NT2/D1 (cell line): ENCODE results near the gene LRP8.

Experiments used
- DNase-seq: peaks from one replicate; pipeline ENCODE4 v3.0.0-alpha.2; 2011; ENCODE audit warnings: low read depth, low spot score
- H3K27me3 ChIP-seq: 2 replicates; pipeline ENCODE4 v1.6.0; 2011; ENCODE audit warnings: mild to moderate bottlenecking; ENCODE audit not compliant: insufficient read length, insufficient read depth
- H3K36me3 ChIP-seq: 2 replicates; pipeline ENCODE4 v1.6.1; 2011; ENCODE audit warnings: mild to moderate bottlenecking, low read length, mixed read lengths; ENCODE audit not compliant: insufficient read depth, insufficient read length
- H3K4me1 ChIP-seq: 2 replicates; pipeline ENCODE4 v1.5.1; 2011; ENCODE audit not compliant: insufficient read depth, insufficient read length
- H3K4me3 ChIP-seq: 2 replicates; pipeline ENCODE4 v1.5.1; 2011; ENCODE audit warnings: low read depth; ENCODE audit not compliant: insufficient read length
- H3K9ac ChIP-seq: 2 replicates; pipeline ENCODE4 v1.6.0; 2011; ENCODE audit warnings: low read depth; ENCODE audit not compliant: insufficient read length
- H3K9me3 ChIP-seq: 2 replicates; pipeline ENCODE4 v1.5.1; 2011; ENCODE audit warnings: mild to moderate bottlenecking, low read length; ENCODE audit not compliant: insufficient read depth
- SUZ12 ChIP-seq: IDR thresholded peaks from 2 replicates; pipeline ENCODE4 v1.6.1; 2011; ENCODE audit not compliant: insufficient read length, insufficient read depth; ENCODE audit errors: extremely low read depth
- YY1 ChIP-seq: IDR thresholded peaks from 2 replicates; pipeline ENCODE4 v1.6.1; 2011; ENCODE audit not compliant: insufficient read length, insufficient read depth
- ZNF274 ChIP-seq: IDR thresholded peaks from 2 replicates; pipeline ENCODE4 v1.6.1; 2011; ENCODE audit warnings: mild to moderate bottlenecking, low read depth, low read length

The LRP8 gene

GRCh38 chr1:53328009-53328461 is at the start of gene LRP8:
TSS of gene LRP8 (minus strand) at chr1:53328070. CDS start at chr1:53327912, 158 bp downstream.
- Histone ChIP-seq H3K4me3 (peak within 1 kb of the TSS; percentile 99), H3K36me3 (peaks cover 46% of the 10 kb centered on the region), H3K9ac (peak within 1 kb of the TSS; percentile 100), H3K27me3 (peaks cover 11% of the 10 kb centered on the region), H3K9me3 (no peaks in the 10 kb centered on the region), H3K4me1 (peaks cover 24% of the 10 kb centered on the region)
- TF ChIP-seq ZNF274 (no peak), SUZ12 (no peak), YY1 (no peak)
- DNase-seq = peak; percentile 62

DNA sequence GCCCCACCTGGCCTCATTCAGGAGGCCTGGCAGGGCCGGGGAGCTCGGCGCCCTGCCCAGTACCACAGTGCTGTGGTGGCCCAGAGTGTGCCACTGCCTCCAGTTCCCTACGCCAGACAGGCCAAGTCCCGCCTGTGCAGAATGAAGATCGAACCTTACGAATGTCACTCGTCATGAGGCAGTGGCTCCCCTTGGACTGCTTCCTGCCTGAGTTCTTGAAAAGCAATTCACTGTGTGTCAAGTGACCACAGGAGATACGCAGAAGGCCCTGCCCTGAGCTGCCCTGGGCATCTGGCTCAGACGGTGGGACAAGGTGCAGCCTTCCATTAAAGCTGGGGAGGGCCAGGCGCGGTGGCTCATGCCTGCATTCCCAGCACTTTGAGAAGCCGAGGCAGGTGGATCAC is 49.6 kb upstream of the LRP8 start:
- Histone ChIP-seq H3K27me3 (peaks cover 6% of the 10 kb centered on the region), H3K9ac (no peak overlapping the region), H3K36me3 (no peaks in the 10 kb centered on the region), H3K4me1 (peaks cover 16% of the 10 kb centered on the region), H3K4me3 (no peak overlapping the region), H3K9me3 (no peaks in the 10 kb centered on the region)
- TF ChIP-seq ZNF274 (no peak), SUZ12 (no peak), YY1 (no peak)
- no peak for DNase-seq

GRCh38 chr1:53376742-53377437 is 49.0 kb upstream of the LRP8 start:
- no peak for DNase-seq
- Histone ChIP-seq H3K27me3 (peaks cover 3% of the 10 kb centered on the region), H3K36me3 (no peaks in the 10 kb centered on the region), H3K9ac (no peak overlapping the region), H3K9me3 (no peaks in the 10 kb centered on the region), H3K4me3 (no peak overlapping the region), H3K4me1 (peaks cover 16% of the 10 kb centered on the region)
- no peak for TF ChIP-seq YY1
- no peak for TF ChIP-seq ZNF274

- Histone ChIP-seq H3K9me3 (no peaks in the 10 kb centered on the region), H3K36me3 (no peaks in the 10 kb centered on the region), H3K9ac (no peak overlapping the region), H3K4me1 (peaks cover 21% of the 10 kb centered on the region), H3K27me3 (peaks cover 3% of the 10 kb centered on the region), H3K4me3 (no peak overlapping the region)
- DNase-seq = no peak
- TF ChIP-seq ZNF274 (no peak), YY1 (no peak), SUZ12 (no peak)
Measured at GRCh38 chr1:53376041-53376461, 48.2 kb upstream of the LRP8 start.

- no peaks in the 10 kb centered on the region for H3K9me3 ChIP-seq
- TF ChIP-seq ZNF274 (no peak), YY1 (no peak), SUZ12 (no peak)
- H3K9ac ChIP-seq = no peak overlapping the region
- no peaks in the 10 kb centered on the region for H3K36me3 ChIP-seq
- H3K4me1 ChIP-seq = peaks cover 27% of the 10 kb centered on the region
- peaks cover 3% of the 10 kb centered on the region for H3K27me3 ChIP-seq
- DNase-seq = no peak
- no peak overlapping the region for H3K4me3 ChIP-seq
Measured at GRCh38 chr1:53375440-53375839, 47.6 kb upstream of the LRP8 start.

DNA sequence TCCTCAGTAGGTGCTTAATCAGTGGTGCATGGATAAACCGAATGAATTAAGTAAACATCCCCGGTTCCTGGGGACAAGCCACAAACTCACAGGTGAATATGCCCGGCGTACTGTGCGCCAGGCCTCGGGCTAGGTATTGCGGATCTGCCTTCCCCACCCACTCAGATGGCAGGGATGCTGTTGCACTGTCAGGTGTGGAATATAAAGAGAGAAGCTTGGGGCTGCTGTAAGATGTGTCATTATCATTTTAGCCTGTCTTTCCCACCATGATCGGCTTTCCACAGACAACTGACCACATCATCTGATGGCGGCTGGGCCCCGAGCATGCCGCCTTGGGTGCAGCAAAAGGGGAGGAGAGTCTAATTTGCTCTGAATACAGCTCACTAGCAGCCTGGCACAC is 45.4 kb upstream of the LRP8 start:
- no peak for TF ChIP-seq ZNF274
- no peak for TF ChIP-seq YY1
- no peak for TF ChIP-seq SUZ12
- H3K27me3 ChIP-seq = peaks cover 3% of the 10 kb centered on the region
- peaks cover 29% of the 10 kb centered on the region for H3K4me1 ChIP-seq
- no peaks in the 10 kb centered on the region for H3K36me3 ChIP-seq
- no peaks in the 10 kb centered on the region for H3K9me3 ChIP-seq
- no peak overlapping the region for H3K9ac ChIP-seq
- H3K4me3 ChIP-seq = no peak overlapping the region
- DNase-seq = no peak

- TF ChIP-seq SUZ12 = no peak
- TF ChIP-seq ZNF274 = no peak
- Histone ChIP-seq H3K9ac (no peak overlapping the region), H3K9me3 (no peaks in the 10 kb centered on the region), H3K27me3 (peaks cover 3% of the 10 kb centered on the region), H3K36me3 (no peaks in the 10 kb centered on the region), H3K4me3 (no peak overlapping the region), H3K4me1 (peaks cover 29% of the 10 kb centered on the region)
- no peak for DNase-seq
Measured at GRCh38 chr1:53372501-53372951, 44.7 kb upstream of the LRP8 start.
